Measurements from ENCODE around the gene DAPK3. TPM values are rescaled to one million over a fixed set of nuclear protein-coding genes. Genes with fewer than 3 reads are reported as not detected.
"Not testable (repeated sequence)": the region's sequence is repeated elsewhere in the genome, so short reads cannot be mapped to it uniquely, and the experiment has no call there.

The DAPK3 gene
- total RNA-seq, 1 experiment from 2014 or later = 38.1 TPM

GRCh38 chr19:3958836-3959765 is 11.8 kb downstream of the DAPK3 start:
- TF ChIP-seq CTCF (conservative IDR thresholded peaks at IDR 0.05) (no peak), EZH2 (IDR thresholded peaks at IDR 0.05; ENCODE audit: low read depth) (no peak)
- Histone ChIP-seq H3F3A (ENCODE audit: insufficient read depth, low read depth) (peaks cover 3% of the 10 kb centered on the region; the same call in 1 of the 2 replicates), H3K9me2 (ENCODE audit: insufficient read depth) (no peaks in the 10 kb centered on the region), H3K4me3 (no peak overlapping the region), H3K79me2 (ENCODE audit: low read depth) (no peaks in the 10 kb centered on the region), H4K20me1 (ENCODE audit: insufficient read depth) (no peaks in the 10 kb centered on the region), H3K27me3 (ENCODE audit: insufficient read depth, low read depth) (no peaks in the 10 kb centered on the region), H3K27ac (no peak overlapping the region), H3K36me3 (ENCODE audit: low read depth) (no peaks in the 10 kb centered on the region), H3K4me1 (replicated peaks; ENCODE audit: insufficient read depth) (no peaks in the 10 kb centered on the region), H3K4me2 (no peak overlapping the region), H3K9me3 (ENCODE audit: insufficient read depth, low read depth) (no peaks in the 10 kb centered on the region), H2AFZ (no peak overlapping the region)
- POLR2A ChIA-PET (ENCODE audit: unreplicated experiment) = no interaction called here
- DNase-seq = no peak
- intact Hi-C loops (cut with micrococcal nuclease; ENCODE audit: unreplicated experiment) = no loop called here
- CTCF ChIA-PET = no interaction called here
- no TSS peak for BruUV-seq (replicated peaks)

- CTCF ChIA-PET = no interaction called here
- no TSS peak for BruUV-seq (replicated peaks)
- Histone ChIP-seq H3K9me3 (ENCODE audit: insufficient read depth, low read depth) (no peaks in the 10 kb centered on the region), H3K4me3 (no peak overlapping the region), H3K4me2 (no peak overlapping the region), H3K27me3 (ENCODE audit: insufficient read depth, low read depth) (no peaks in the 10 kb centered on the region), H3F3A (ENCODE audit: insufficient read depth, low read depth) (peaks cover 3% of the 10 kb centered on the region; the same call in 1 of the 2 replicates), H3K27ac (no peak overlapping the region), H3K9me2 (ENCODE audit: insufficient read depth) (no peaks in the 10 kb centered on the region), H3K36me3 (ENCODE audit: low read depth) (no peaks in the 10 kb centered on the region), H2AFZ (no peak overlapping the region), H3K79me2 (ENCODE audit: low read depth) (no peaks in the 10 kb centered on the region), H3K4me1 (replicated peaks; ENCODE audit: insufficient read depth) (no peaks in the 10 kb centered on the region), H4K20me1 (ENCODE audit: insufficient read depth) (no peaks in the 10 kb centered on the region)
- TF ChIP-seq CTCF (conservative IDR thresholded peaks at IDR 0.05) (no peak), EZH2 (IDR thresholded peaks at IDR 0.05; ENCODE audit: low read depth) (no peak)
- intact Hi-C loops (cut with micrococcal nuclease; ENCODE audit: unreplicated experiment) = no loop called here
- POLR2A ChIA-PET (ENCODE audit: unreplicated experiment) = no interaction called here
- DNase-seq = no peak
Measured at GRCh38 chr19:3955688-3956087, 15.2 kb downstream of the DAPK3 start.

GRCh38 chr19:3955276-3955675 is 15.6 kb downstream of the DAPK3 start:
- H3K4me3 ChIP-seq; H3K27ac ChIP-seq; H3K9me3 ChIP-seq (ENCODE audit: insufficient read depth, low read depth); BruUV-seq (replicated peaks); H3K79me2 ChIP-seq (ENCODE audit: low read depth); H3K4me1 ChIP-seq (replicated peaks; ENCODE audit: insufficient read depth); intact Hi-C loops (cut with micrococcal nuclease; ENCODE audit: unreplicated experiment); POLR2A ChIA-PET (ENCODE audit: unreplicated experiment); H4K20me1 ChIP-seq (ENCODE audit: insufficient read depth); H3K36me3 ChIP-seq (ENCODE audit: low read depth); H3K4me2 ChIP-seq; H3K27me3 ChIP-seq (ENCODE audit: insufficient read depth, low read depth); H3F3A ChIP-seq (ENCODE audit: insufficient read depth, low read depth); CTCF ChIA-PET; DNase-seq; H2AFZ ChIP-seq; H3K9me2 ChIP-seq (ENCODE audit: insufficient read depth): not testable (repeated sequence)

All from PC-9 (cell line).